GM12872 (cell line): ENCODE measurements around the gene UGGT2.

Experiments
- TF ChIP-seq, protein P1 (sequence below): IDR thresholded peaks from 3 replicates; pipeline ENCODE4 v1.5.1; 2011; ENCODE audit warnings: low read depth, mild to moderate bottlenecking, low read length, moderate library complexity; ENCODE audit not compliant: insufficient read depth

UGGT2 gene

DNA sequence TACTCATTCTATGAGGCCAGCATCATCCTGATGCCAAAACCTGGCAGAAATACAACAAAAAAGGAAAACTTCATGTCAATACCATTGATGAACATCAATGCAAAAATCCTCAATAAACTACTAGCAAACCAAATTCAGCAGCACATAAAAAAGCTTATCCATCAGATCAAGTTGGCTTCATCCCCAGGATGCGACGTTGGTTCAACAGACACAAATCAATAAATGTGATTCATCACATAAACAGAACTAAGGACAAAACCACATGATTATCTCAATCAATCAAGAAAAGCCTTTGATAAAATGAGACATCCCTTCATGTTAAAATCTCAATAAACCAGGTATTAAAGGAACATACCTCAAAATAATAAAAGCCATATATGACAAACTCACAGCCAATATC, 134.3 kb downstream of the UGGT2 start:
- TF ChIP-seq, protein P1, sequence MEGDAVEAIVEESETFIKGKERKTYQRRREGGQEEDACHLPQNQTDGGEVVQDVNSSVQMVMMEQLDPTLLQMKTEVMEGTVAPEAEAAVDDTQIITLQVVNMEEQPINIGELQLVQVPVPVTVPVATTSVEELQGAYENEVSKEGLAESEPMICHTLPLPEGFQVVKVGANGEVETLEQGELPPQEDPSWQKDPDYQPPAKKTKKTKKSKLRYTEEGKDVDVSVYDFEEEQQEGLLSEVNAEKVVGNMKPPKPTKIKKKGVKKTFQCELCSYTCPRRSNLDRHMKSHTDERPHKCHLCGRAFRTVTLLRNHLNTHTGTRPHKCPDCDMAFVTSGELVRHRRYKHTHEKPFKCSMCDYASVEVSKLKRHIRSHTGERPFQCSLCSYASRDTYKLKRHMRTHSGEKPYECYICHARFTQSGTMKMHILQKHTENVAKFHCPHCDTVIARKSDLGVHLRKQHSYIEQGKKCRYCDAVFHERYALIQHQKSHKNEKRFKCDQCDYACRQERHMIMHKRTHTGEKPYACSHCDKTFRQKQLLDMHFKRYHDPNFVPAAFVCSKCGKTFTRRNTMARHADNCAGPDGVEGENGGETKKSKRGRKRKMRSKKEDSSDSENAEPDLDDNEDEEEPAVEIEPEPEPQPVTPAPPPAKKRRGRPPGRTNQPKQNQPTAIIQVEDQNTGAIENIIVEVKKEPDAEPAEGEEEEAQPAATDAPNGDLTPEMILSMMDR = no peak

DNA sequence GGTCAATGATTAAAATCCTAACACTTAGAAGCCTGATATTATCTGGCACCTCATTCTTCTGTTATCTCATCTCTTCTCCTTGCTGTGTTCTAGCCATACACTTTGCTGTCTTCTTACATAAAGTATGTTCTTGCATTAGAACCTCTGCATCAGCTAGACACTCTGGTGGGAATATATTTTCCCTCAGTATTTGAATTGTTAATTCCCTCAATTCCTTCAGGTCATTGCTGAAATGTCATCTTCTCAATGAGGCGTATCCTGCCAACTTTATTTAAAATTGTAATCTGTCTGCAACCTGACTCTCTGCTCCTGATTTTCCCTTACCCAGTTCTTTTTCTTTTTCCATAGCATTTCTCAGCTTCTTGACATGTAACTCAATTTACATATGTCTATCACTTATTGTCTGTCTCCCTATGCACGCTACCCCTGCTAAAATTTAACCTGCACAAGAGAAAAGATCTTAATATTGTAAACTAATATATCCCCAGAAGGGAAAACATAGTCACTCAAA, 138.2 kb downstream of the UGGT2 start:
- TF ChIP-seq, protein P1 = no peak

DNA sequence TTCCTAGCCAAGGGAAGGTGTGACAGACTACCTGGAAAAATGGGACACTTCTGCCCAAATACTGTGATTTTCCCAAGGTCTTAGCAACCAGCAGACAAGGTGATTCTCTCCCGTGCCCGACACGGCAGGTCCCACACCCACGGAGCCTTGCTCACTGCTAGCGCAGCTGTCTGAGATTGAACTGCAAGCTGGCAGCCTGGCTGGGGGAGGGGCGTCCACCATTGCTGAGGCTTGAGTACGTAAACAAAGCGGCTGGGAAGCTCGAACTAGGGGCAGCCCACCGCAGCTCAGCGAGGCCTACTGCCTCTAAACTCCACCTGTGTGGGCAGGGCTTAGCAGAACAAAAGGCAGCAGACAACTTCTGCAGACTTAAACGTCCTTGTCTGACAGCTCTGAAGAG, 146.2 kb downstream of the UGGT2 start:
- TF ChIP-seq, protein P1 = no peak

DNA sequence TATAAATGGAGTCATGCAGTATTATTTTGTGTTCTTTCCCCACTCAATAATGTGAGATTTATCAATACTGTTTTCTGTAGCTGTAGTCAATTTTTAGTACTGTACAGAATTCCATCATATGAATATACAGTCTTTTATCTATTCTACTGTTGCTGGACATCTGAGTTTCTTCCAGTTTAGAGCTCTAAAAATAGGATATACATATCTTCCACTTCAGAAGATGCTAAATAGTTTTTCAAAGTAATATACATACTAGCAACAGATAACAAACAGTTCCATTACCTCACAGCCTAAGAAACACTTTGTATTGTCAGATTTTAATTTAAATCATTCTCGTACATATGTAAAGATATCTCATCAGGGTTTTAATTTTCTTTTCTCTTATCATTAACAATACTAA, 149.6 kb downstream of the UGGT2 start:
- TF ChIP-seq, protein P1 = no peak

DNA sequence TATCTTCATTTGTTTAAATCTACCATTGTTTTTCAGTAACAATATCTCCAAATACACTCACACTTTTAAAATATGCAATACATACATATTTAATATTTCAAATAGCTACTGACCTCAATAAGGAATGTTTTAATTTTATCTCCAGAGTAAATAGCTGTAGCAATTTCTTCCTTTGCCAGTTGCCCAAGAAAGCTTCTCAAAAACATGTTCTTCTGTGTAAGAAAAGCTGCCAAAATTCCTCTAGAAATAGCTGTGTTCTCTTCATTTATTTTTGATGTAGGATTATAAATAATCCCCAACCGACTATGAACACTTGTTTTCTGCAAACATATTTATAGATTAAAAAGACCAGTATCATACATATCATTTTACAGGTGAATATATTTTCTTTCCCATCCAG, 150.5 kb downstream of the UGGT2 start:
- TF ChIP-seq, protein P1 = no peak

DNA sequence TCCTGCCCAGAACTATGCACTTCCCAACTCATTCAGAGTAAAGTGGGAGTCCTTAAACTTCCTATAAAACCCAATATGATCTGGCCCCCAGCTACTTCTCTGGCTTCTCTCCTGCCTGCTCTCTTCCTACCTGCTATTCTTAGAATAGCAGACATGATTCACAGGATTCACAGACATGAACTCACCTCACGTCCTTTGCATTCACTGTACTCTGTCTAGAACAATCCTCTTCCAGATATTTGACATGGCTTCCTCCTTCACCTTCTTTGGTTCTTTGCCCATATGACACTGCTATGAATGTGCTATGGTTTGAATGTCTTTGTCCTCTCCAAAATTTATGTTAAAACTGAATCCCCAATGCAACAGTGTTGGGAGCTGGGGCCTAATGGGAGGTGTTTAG, 154.9 kb downstream of the UGGT2 start:
- TF ChIP-seq, protein P1 = no peak

DNA sequence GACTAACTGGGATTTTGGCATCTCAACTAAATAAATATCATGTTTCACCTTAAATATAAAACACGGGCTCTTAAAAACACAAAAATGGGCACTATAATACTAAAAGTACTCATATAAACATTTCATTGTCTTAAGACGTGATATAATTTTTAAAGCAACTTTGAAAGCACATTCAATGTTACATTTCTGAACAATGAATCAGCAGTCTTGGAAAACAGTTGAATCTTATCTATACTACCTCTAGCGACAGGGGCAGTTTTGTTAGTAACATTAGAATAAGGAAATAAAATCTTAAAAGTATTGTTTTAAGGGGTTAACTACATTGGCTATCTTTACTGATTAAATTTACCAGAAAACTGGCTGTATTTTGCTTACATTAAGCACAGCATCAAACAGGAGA, 156.9 kb downstream of the UGGT2 start:
- TF ChIP-seq, protein P1 = no peak
